Sigmoid colon (tissue), 4 donors: Measurements from ENCODE around the gene IRX2.

Experiments
- EP300 ChIP-seq, 4 donors: sonication (generic); formaldehyde crosslinking; IDR thresholded peaks; one replicate each; pipeline ENCODE4 v1.6.1; 2017; ENCODE audit warnings: antibody characterized with exemption in 4 of 4
- POLR2A ChIP-seq, 2 donors: fragments of 450-650 bp; IDR thresholded peaks; one replicate each; pipeline ENCODE4 v1.6.1; 2016; ENCODE audit warnings: antibody characterized with exemption in 2 of 2, mild to moderate bottlenecking in 2 of 2, moderate library complexity in 2 of 2
- POLR2AphosphoS5 ChIP-seq, 4 donors: sonication (generic); formaldehyde crosslinking; IDR thresholded peaks; one replicate each; pipeline ENCODE4 v1.6.1; 2017; ENCODE audit warnings: antibody characterized with exemption in 4 of 4
- TF ChIP-seq, protein P1 (sequence below), 4 experiments: fragments of 450-650 bp in 3 of 4; fragments of 200-600 bp in 1 of 4; IDR thresholded peaks; one replicate each; pipeline ENCODE4 v1.5.1; 2016 to 2019; ENCODE audit warnings: antibody characterized with exemption in 4 of 4, mild to moderate bottlenecking in 3 of 4, moderate library complexity in 2 of 4

DNA sequence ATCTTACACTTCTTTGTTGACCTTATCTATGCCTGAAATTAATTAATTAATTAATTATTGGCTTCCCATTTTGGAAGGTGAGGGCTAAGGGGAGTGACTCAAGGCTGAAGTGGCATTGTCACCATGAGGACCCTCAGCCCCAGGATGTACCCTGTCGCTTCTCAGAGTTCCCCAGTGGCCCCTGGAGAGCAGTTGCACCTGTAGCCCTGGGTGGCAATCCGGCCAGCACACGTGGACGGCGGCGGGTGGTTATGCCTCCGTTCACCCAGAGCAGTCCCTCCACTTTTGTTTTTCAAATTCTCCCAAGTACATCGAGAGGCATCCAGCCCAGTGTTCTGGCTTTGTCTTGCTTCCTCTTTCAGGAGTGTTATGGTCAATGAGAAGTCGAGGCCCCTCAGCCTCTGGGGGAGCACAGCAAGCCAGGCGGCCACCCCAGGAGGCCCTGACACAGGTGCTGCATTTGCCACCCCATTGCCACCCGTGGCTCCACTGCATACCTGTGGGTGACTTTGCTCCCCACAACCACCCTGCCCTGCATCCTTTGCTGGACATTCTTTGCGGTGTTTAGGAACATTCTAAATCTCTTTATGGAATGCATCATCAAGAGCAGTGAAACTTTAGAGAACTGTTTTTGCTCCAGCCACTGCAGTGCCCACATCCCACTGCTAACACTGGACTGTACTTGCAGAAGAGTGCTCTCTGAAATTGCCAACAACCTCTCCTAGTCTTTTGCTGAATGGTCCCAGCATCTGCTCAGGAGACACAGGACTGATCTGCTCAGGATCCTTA, 11.5 kb upstream of the IRX2 start:
- TF ChIP-seq, protein P1, sequence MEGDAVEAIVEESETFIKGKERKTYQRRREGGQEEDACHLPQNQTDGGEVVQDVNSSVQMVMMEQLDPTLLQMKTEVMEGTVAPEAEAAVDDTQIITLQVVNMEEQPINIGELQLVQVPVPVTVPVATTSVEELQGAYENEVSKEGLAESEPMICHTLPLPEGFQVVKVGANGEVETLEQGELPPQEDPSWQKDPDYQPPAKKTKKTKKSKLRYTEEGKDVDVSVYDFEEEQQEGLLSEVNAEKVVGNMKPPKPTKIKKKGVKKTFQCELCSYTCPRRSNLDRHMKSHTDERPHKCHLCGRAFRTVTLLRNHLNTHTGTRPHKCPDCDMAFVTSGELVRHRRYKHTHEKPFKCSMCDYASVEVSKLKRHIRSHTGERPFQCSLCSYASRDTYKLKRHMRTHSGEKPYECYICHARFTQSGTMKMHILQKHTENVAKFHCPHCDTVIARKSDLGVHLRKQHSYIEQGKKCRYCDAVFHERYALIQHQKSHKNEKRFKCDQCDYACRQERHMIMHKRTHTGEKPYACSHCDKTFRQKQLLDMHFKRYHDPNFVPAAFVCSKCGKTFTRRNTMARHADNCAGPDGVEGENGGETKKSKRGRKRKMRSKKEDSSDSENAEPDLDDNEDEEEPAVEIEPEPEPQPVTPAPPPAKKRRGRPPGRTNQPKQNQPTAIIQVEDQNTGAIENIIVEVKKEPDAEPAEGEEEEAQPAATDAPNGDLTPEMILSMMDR (IDR thresholded peaks at IDR 0.05), result no peak
- TF ChIP-seq EP300 (IDR thresholded peaks at IDR 0.05), result no peak
- TF ChIP-seq POLR2A (IDR thresholded peaks at IDR 0.05), result no peak
- TF ChIP-seq POLR2AphosphoS5 (IDR thresholded peaks at IDR 0.05), result no peak
